ENCODE results near the gene KRTAP8-1.

Gene KRTAP8-1

DNA sequence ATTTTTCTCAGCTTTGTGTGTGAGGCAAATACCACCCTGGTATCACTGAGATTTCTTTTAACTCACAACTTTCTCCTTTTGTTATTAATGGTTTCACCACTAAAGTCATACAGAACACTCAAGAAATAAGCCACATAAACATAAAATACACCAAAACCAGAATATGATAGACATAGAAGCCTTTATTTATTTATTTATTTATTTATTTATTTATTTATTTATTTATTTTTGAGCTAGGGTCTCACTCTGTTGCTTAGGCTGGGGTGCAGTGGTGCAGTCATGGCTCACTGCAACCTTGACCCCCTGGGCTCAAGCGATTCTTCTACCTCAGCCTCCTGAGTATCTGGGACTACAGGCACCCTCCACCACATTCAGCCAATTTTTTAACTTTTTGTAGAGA lies 12.5 kb downstream of the KRTAP8-1 start (continued):
- TF ChIP-seq KLF8 (tag by site-specific recombination; IDR thresholded peaks at IDR 0.05) (no peak), ZNF157 (tag by site-specific recombination; IDR thresholded peaks at IDR 0.05) (no peak), ZNF10 (tag by site-specific recombination; IDR thresholded peaks at IDR 0.05) (no peak), MYNN (tag by site-specific recombination; IDR thresholded peaks at IDR 0.05; ENCODE audit: borderline replicate concordance) (no peak), ZNF274 (IDR thresholded peaks at IDR 0.05; ENCODE audit: low read length) (no peak), ZNF274 (tag by site-specific recombination; IDR thresholded peaks at IDR 0.05; ENCODE audit: borderline replicate concordance) (no peak), ZSCAN23 (tag by site-specific recombination; IDR thresholded peaks at IDR 0.05) (no peak), ZNF214 (tag by site-specific recombination; IDR thresholded peaks at IDR 0.05; ENCODE audit: borderline replicate concordance) (no peak), ZNF571 (tag by site-specific recombination; IDR thresholded peaks at IDR 0.05) (no peak), ZNF184 (tag by site-specific recombination; IDR thresholded peaks at IDR 0.05) (no peak), ZXDB (tag by site-specific recombination; IDR thresholded peaks at IDR 0.05) (0 out of 2 replicates have a peak, but pooled peaks have one; percentile 27), YY2 (tag by site-specific recombination; IDR thresholded peaks at IDR 0.05) (no peak), ZNF521 (tag by site-specific recombination; IDR thresholded peaks at IDR 0.05) (no peak), MEIS1 (CRISPR knock-in tag; IDR thresholded peaks at IDR 0.05; ENCODE audit: borderline replicate concordance) (no peak), ZNF37A (tag by site-specific recombination; IDR thresholded peaks at IDR 0.05) (no peak), ZNF394 (tag by site-specific recombination; IDR thresholded peaks at IDR 0.05; ENCODE audit: borderline replicate concordance) (peak; percentile 85; the same call in 1 of the 2 replicates), ZNF223 (tag by site-specific recombination; IDR thresholded peaks at IDR 0.05) (no peak), SP2 (tag by site-specific recombination; IDR thresholded peaks at IDR 0.05) (no peak), ZNF248 (tag by site-specific recombination; IDR thresholded peaks at IDR 0.05) (no peak), GFI1B (tag by site-specific recombination; IDR thresholded peaks at IDR 0.05) (no peak), OVOL3 (tag by site-specific recombination; IDR thresholded peaks at IDR 0.05) (no peak), ZNF292 (tag by site-specific recombination; IDR thresholded peaks at IDR 0.05; ENCODE audit: borderline replicate concordance, low read depth) (0 out of 2 replicates have a peak, but pooled peaks have one; percentile 40)
- TF ChIP-seq, protein P1, sequence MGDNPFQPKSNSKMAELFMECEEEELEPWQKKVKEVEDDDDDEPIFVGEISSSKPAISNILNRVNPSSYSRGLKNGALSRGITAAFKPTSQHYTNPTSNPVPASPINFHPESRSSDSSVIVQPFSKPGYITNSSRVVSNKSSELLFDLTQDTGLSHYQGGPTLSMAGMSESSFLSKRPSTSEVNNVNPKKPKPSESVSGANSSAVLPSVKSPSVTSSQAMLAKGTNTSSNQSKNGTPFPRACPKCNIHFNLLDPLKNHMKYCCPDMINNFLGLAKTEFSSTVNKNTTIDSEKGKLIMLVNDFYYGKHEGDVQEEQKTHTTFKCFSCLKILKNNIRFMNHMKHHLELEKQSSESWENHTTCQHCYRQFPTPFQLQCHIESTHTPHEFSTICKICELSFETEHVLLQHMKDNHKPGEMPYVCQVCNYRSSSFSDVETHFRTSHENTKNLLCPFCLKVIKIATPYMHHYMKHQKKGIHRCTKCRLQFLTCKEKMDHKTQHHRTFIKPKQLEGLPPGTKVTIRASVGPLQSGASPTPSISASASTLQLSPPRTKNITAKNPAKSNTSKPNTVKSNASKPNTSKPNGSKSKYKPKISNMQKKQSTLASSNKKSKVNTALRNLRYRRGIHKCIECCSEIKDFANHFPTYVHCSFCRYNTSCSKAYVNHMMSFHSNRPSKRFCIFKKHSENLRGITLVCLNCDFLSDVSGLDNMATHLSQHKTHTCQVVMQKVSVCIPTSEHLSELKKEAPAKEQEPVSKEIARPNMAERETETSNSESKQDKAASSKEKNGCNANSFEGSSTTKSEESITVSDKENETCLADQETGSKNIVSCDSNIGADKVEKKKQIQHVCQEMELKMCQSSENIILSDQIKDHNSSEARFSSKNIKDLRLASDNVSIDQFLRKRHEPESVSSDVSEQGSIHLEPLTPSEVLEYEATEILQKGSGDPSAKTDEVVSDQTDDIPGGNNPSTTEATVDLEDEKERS (tag by site-specific recombination; IDR thresholded peaks at IDR 0.05), result no peak
- TF ChIP-seq, protein P2, sequence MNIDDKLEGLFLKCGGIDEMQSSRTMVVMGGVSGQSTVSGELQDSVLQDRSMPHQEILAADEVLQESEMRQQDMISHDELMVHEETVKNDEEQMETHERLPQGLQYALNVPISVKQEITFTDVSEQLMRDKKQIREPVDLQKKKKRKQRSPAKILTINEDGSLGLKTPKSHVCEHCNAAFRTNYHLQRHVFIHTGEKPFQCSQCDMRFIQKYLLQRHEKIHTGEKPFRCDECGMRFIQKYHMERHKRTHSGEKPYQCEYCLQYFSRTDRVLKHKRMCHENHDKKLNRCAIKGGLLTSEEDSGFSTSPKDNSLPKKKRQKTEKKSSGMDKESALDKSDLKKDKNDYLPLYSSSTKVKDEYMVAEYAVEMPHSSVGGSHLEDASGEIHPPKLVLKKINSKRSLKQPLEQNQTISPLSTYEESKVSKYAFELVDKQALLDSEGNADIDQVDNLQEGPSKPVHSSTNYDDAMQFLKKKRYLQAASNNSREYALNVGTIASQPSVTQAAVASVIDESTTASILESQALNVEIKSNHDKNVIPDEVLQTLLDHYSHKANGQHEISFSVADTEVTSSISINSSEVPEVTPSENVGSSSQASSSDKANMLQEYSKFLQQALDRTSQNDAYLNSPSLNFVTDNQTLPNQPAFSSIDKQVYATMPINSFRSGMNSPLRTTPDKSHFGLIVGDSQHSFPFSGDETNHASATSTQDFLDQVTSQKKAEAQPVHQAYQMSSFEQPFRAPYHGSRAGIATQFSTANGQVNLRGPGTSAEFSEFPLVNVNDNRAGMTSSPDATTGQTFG (tag by site-specific recombination; IDR thresholded peaks at IDR 0.05; ENCODE audit: borderline replicate concordance), result no peak
- TF ChIP-seq, protein P3, sequence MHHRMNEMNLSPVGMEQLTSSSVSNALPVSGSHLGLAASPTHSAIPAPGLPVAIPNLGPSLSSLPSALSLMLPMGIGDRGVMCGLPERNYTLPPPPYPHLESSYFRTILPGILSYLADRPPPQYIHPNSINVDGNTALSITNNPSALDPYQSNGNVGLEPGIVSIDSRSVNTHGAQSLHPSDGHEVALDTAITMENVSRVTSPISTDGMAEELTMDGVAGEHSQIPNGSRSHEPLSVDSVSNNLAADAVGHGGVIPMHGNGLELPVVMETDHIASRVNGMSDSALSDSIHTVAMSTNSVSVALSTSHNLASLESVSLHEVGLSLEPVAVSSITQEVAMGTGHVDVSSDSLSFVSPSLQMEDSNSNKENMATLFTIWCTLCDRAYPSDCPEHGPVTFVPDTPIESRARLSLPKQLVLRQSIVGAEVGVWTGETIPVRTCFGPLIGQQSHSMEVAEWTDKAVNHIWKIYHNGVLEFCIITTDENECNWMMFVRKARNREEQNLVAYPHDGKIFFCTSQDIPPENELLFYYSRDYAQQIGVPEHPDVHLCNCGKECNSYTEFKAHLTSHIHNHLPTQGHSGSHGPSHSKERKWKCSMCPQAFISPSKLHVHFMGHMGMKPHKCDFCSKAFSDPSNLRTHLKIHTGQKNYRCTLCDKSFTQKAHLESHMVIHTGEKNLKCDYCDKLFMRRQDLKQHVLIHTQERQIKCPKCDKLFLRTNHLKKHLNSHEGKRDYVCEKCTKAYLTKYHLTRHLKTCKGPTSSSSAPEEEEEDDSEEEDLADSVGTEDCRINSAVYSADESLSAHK (tag by site-specific recombination; IDR thresholded peaks at IDR 0.05), result no peak
- TF ChIP-seq, protein P4, sequence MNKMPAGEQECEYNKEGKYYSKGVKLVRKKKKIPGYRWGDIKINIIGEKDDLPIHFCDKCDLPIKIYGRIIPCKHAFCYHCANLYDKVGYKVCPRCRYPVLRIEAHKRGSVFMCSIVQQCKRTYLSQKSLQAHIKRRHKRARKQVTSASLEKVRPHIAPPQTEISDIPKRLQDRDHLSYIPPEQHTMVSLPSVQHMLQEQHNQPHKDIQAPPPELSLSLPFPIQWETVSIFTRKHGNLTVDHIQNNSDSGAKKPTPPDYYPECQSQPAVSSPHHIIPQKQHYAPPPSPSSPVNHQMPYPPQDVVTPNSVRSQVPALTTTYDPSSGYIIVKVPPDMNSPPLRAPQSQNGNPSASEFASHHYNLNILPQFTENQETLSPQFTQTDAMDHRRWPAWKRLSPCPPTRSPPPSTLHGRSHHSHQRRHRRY (tag by site-specific recombination; IDR thresholded peaks at IDR 0.05), result no peak
- TF ChIP-seq, protein P5, sequence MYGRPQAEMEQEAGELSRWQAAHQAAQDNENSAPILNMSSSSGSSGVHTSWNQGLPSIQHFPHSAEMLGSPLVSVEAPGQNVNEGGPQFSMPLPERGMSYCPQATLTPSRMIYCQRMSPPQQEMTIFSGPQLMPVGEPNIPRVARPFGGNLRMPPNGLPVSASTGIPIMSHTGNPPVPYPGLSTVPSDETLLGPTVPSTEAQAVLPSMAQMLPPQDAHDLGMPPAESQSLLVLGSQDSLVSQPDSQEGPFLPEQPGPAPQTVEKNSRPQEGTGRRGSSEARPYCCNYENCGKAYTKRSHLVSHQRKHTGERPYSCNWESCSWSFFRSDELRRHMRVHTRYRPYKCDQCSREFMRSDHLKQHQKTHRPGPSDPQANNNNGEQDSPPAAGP (tag by site-specific recombination; IDR thresholded peaks at IDR 0.05), result no peak
- TF ChIP-seq, protein P6, sequence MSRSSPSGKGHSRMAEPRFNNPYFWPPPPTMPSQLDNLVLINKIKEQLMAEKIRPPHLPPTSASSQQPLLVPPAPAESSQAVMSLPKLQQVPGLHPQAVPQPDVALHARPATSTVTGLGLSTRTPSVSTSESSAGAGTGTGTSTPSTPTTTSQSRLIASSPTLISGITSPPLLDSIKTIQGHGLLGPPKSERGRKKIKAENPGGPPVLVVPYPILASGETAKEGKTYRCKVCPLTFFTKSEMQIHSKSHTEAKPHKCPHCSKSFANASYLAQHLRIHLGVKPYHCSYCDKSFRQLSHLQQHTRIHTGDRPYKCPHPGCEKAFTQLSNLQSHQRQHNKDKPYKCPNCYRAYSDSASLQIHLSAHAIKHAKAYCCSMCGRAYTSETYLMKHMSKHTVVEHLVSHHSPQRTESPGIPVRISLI (tag by site-specific recombination; IDR thresholded peaks at IDR 0.05), result no peak

Data from HEK293 (cell line).